ENCODE results near the gene ZNF516.

ZNF516 gene

GRCh38 chr18:76514573-76514972 lies 19.5 kb upstream of the ZNF516 start:
- TF ChIP-seq NFIC (IDR thresholded peaks at IDR 0.05) (no peak), TEAD4 (IDR thresholded peaks at IDR 0.05) (no peak), REST (IDR thresholded peaks at IDR 0.05; ENCODE audit: low read depth) (no peak), CEBPB (IDR thresholded peaks at IDR 0.05) (no peak), TAF1 (IDR thresholded peaks at IDR 0.05; ENCODE audit: low read depth) (no peak), FOXM1 (IDR thresholded peaks at IDR 0.05; ENCODE audit: borderline replicate concordance, low read depth) (no peak), TCF12 (IDR thresholded peaks at IDR 0.05; ENCODE audit: low read depth) (no peak), YY1 (IDR thresholded peaks at IDR 0.05; ENCODE audit: low read depth) (no peak), RAD21 (IDR thresholded peaks at IDR 0.05; ENCODE audit: low read depth) (no peak), EP300 (IDR thresholded peaks at IDR 0.05; ENCODE audit: borderline replicate concordance) (no peak)

DNA sequence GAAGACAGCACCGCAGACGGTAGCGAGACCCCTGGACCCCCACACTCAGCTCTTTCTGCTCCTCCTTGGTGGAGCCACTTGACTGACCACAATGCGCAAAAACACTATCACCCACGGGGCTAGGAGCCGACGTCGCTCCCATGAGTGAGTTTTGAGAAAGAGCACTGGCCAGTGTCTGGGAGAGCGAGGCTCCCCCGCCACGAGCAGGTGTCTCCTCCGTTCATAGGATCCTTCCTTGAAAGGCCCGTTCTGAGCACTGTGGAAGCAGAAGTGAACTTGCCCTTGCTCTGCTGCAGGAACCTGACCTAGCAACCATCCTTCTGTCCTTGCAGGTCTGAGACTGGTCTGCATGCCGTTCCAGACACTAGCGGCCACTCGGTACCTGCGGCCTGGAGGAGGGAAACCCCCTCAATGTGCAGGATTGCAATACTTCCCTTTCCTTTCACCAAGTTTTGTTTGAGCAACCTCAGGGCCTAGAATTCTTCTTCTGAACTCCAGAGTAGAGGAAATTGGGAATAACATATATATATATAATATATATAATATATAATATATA lies 12.9 kb upstream of the ZNF516 start:
- TF ChIP-seq RAD21 (IDR thresholded peaks at IDR 0.05; ENCODE audit: low read depth) (no peak), TCF12 (IDR thresholded peaks at IDR 0.05; ENCODE audit: low read depth) (no peak), EP300 (IDR thresholded peaks at IDR 0.05; ENCODE audit: borderline replicate concordance) (no peak), FOXM1 (IDR thresholded peaks at IDR 0.05; ENCODE audit: borderline replicate concordance, low read depth) (no peak), CREB1 (IDR thresholded peaks at IDR 0.05; ENCODE audit: low read depth) (no peak), ZBTB7A (IDR thresholded peaks at IDR 0.05; ENCODE audit: low read depth) (no peak), NFIC (IDR thresholded peaks at IDR 0.05) (no peak), CEBPB (IDR thresholded peaks at IDR 0.05) (no peak), YY1 (IDR thresholded peaks at IDR 0.05; ENCODE audit: low read depth) (no peak)
- TF ChIP-seq, protein P1, sequence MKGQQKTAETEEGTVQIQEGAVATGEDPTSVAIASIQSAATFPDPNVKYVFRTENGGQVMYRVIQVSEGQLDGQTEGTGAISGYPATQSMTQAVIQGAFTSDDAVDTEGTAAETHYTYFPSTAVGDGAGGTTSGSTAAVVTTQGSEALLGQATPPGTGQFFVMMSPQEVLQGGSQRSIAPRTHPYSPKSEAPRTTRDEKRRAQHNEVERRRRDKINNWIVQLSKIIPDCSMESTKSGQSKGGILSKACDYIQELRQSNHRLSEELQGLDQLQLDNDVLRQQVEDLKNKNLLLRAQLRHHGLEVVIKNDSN (IDR thresholded peaks at IDR 0.05) = no peak
- TF ChIP-seq, protein P2, sequence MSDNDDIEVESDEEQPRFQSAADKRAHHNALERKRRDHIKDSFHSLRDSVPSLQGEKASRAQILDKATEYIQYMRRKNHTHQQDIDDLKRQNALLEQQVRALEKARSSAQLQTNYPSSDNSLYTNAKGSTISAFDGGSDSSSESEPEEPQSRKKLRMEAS (IDR thresholded peaks at IDR 0.05) = no peak

- TF ChIP-seq RAD21 (IDR thresholded peaks at IDR 0.05; ENCODE audit: low read depth) (no peak), FOXM1 (IDR thresholded peaks at IDR 0.05; ENCODE audit: borderline replicate concordance, low read depth) (no peak), NFIC (IDR thresholded peaks at IDR 0.05) (no peak), CREB1 (IDR thresholded peaks at IDR 0.05; ENCODE audit: low read depth) (no peak), TEAD4 (IDR thresholded peaks at IDR 0.05) (no peak)
- TF ChIP-seq, protein P2 (IDR thresholded peaks at IDR 0.05) = no peak
Observed at GRCh38 chr18:76506974-76507764, 12.1 kb upstream of the ZNF516 start.

DNA sequence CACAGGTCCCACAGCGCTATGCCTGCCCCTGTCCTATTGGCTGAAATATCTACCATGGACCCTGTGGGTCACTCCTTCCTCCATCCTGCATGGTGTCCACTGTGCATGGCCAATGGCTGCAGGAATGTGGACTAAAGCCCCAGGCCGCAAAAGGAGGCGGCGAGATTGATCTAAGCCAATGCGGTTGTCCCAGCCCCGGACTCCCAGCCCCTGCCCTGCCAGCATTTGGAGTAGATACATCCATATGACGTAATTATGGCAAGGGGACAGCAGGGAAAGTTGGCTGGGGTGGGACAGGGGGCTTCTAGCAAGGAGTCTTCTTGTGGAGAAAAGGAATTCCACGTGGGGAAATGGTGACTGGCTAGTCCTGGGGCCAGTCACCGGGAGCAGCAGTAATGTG lies 11.4 kb upstream of the ZNF516 start:
- TF ChIP-seq YY1 (IDR thresholded peaks at IDR 0.05; ENCODE audit: low read depth) = no peak
- no peak for TF ChIP-seq EGR1 (IDR thresholded peaks at IDR 0.05)
- TF ChIP-seq REST (IDR thresholded peaks at IDR 0.05; ENCODE audit: low read depth) = no peak
- TF ChIP-seq FOXM1 (IDR thresholded peaks at IDR 0.05; ENCODE audit: borderline replicate concordance, low read depth) = no peak
- TF ChIP-seq, protein P2 (IDR thresholded peaks at IDR 0.05) = no peak
- TF ChIP-seq RAD21 (IDR thresholded peaks at IDR 0.05; ENCODE audit: low read depth) = no peak
- TF ChIP-seq NFIC (IDR thresholded peaks at IDR 0.05) = no peak
- TF ChIP-seq ZBTB7A (IDR thresholded peaks at IDR 0.05; ENCODE audit: low read depth) = no peak
- no peak for TF ChIP-seq TCF12 (IDR thresholded peaks at IDR 0.05; ENCODE audit: low read depth)

DNA sequence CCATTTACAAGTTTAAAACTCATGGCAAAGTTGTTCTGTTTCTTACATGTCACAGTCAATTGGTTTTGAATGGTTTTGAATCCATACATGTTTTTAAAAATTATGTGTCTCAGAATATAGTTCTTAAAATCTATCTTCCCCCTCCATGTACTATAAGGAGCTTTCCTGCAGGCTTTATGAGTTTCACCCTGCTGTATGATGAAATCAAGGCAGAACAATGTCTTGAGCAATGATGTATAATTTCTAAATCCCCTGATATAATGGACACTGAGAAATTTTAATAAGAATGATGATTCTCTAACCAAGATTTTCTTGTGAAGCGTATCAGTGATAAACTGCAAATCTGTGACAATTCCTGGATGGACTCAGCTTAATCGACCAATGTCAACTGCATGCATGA lies 10.6 kb upstream of the ZNF516 start:
- TF ChIP-seq, protein P1 (IDR thresholded peaks at IDR 0.05) = no peak
- TF ChIP-seq CEBPB (IDR thresholded peaks at IDR 0.05) = no peak
- no peak for TF ChIP-seq REST (IDR thresholded peaks at IDR 0.05; ENCODE audit: low read depth)
- TF ChIP-seq, protein P2 (IDR thresholded peaks at IDR 0.05) = no peak
- no peak for TF ChIP-seq TCF12 (IDR thresholded peaks at IDR 0.05; ENCODE audit: low read depth)
- TF ChIP-seq YY1 (IDR thresholded peaks at IDR 0.05; ENCODE audit: low read depth) = no peak
- no peak for TF ChIP-seq CREB1 (IDR thresholded peaks at IDR 0.05; ENCODE audit: low read depth)
- TF ChIP-seq TAF1 (IDR thresholded peaks at IDR 0.05; ENCODE audit: low read depth) = no peak
- no peak for TF ChIP-seq EGR1 (IDR thresholded peaks at IDR 0.05)
- no peak for TF ChIP-seq NFIC (IDR thresholded peaks at IDR 0.05)
- TF ChIP-seq FOXM1 (IDR thresholded peaks at IDR 0.05; ENCODE audit: borderline replicate concordance, low read depth) = no peak
- no peak for TF ChIP-seq TEAD4 (IDR thresholded peaks at IDR 0.05)
- TF ChIP-seq ZBTB7A (IDR thresholded peaks at IDR 0.05; ENCODE audit: low read depth) = no peak
- TF ChIP-seq RAD21 (IDR thresholded peaks at IDR 0.05; ENCODE audit: low read depth) = no peak
